GM21529 (cell line): Measurements from ENCODE around the gene ARHGAP25.

ENCODE experiments used
- ATAC-seq: cut with Tn5 transposase; IDR thresholded peaks from one replicate; pipeline ENCODE4 v1.9.1; 2021; ENCODE audit not compliant: unreplicated experiment

The ARHGAP25 gene

DNA sequence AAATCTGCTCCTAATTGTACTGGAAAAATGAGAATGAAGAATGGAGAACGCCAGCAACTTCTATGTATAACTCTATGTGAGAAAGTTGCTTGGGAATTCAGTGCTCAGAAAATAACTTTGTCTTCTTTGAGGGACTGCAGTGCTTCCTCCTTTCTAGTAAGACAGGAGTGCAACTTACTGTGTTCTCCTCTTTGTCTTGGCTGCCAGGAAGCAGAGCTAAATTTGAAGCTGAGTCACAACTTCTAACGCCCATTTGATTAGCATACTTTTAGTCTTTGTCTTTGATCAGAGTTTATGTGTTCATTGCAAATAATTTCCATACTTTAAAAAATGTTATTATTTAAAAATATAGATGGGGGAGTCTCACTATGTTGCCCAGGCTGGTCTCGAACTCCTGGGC, 6.6 kb downstream of the ARHGAP25 start:
- ATAC-seq: no peak

GRCh38 chr2:68741805-68742306, 7.2 kb downstream of the ARHGAP25 start:
- no peak for ATAC-seq

DNA sequence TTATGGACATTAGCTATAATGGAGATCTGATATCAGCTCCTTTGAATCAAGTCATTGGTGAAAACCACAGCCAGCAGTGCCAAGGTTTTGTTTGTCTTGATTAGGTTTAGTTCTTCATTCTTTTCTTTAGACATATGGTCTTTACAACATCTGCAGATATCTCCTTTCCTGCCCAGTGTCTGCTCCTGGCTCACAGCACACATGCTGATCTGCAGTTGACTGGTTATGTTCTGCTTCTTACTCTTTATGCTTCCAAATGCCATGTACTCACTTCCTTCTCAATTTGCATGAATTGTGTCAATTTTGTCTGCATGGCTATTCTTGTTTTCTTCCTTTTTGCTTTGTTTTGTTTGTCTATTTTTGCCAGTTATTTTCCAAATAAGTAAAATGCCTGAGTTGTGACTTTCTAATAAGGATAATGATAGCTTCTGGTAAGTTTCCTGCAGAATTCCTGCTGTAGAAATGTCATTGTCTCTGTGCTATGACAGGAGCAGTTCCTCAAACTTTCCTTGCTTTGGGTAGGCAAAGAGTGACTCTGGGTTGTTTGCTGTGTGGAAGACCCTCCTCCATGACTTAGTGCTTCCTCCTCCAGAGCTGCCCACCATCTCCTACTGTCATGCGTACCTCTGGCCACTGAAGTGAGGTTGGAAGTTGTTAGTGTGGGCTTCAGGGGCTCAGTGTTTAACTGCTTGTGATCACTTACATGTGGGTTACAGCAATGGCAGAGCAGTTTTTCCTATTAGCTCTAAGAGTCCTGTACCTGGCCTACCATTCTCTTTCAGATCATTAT, 8.2 kb downstream of the ARHGAP25 start:
- no peak for ATAC-seq

DNA sequence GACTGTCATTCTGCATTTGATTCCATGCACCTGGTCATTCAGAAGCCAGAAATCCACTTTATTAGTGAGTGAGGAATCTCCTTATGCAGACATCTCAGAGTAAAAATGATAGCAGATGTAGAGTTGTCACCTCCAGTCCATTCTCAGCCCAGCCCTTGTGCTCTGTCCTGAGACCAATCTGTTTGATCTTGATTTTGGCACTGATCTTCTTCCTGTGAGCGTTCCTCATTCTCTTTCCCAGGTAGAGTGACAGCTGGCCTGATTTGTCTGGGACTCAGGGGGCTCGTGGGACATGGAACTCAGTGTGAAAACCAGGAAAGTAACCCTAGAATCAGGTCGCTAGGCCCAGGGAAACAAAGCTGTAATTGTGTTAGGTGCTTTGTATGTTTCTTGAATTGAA, 8.9 kb downstream of the ARHGAP25 start:
- ATAC-seq: no peak

DNA sequence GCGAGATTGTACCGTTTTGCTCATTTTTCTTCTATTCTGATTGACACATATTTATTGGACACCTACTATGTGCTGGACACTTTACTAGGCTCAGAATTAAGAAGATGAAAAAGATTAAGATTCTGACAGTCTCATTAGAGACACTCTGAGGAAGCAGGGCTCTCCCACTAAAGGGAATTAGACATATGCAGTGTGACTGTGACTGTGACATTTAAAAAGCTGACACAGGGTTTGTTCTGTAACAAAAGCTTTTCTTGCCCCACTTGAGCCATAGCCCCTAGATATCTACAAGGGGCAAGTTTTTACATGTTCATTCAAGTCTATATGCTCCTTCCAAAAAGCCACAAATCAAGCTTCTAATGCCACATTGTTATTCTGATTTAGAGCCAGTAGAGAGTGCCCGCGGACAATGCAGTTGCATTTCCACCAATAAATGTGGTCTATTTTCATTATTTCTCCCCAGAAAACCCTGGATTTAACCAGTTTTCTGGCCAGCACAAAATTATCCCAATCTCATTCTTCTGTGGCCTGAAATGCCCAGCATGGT, 9.8 kb downstream of the ARHGAP25 start:
- ATAC-seq: no peak

DNA sequence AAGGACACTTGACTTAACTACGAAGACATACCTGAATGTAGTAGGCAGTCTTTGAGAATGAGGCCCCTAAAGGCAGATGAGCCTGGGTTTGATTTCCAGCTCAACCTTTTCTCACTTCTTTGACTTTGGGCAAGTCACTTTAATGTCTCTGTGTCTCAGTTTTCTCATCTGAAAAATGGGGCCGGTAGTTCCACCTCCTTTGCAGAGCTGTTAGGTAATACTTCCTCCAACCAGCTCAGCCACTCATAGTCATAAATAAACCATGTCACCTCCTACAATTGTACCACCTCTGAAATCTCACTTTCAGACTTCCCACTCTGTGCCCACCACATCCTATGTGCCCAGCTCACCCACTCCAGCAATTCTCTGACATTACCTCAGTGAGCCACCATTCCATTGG, 10.4 kb downstream of the ARHGAP25 start:
- ATAC-seq: no peak

DNA sequence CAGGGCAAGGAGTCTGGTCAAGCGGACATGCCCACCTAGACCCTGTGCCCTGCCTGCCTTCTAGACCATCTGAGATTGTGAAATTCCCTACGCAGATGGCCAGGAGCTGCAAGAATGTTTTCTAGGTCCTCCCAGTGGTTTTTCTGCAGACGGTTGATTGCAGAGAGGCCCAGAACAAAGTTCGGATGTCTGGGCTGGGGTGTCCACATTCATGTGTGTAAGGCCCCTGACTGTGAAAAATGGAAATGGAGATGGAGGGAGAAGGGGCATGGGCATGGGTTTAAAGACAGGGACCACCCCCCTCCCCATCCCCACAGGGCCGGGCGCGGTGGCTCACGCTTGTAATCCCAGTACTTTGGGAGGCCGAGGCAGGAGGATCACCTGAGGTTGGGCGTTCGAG, 11.8 kb downstream of the ARHGAP25 start:
- ATAC-seq: no peak

GRCh38 chr2:68747413-68747812, 12.8 kb downstream of the ARHGAP25 start:
- ATAC-seq: no peak

GRCh38 chr2:68747900-68748299, 13.3 kb downstream of the ARHGAP25 start:
- no peak for ATAC-seq

- ATAC-seq: no peak
These were observed 14.0 kb downstream of the ARHGAP25 start for GRCh38 chr2:68748568-68748967.

DNA sequence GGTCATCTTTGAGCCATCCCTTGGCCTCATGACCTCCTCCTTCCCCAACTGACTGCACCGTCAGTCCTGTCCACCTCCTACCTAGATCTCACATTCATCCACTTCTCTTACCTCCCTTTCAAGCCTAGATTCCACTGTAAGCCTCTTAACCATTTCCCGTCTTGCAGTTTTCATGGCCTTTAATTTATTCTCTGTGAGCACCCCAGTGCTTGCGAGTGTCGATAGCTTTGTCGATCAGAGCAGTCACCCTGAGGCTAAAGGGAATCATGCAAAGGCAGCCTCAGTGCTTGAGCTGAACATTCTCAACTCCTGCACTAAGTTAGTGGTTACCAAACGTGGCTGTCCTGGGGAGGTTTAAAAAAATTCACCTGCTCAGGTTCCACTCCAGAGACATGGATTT, 14.7 kb downstream of the ARHGAP25 start:
- no peak for ATAC-seq

GRCh38 chr2:68750592-68751396, 16.2 kb downstream of the ARHGAP25 start:
- no peak for ATAC-seq

GRCh38 chr2:68751397-68752339, 17.1 kb downstream of the ARHGAP25 start:
- peak; percentile 93 for ATAC-seq

GRCh38 chr2:68753318-68753717, 18.7 kb downstream of the ARHGAP25 start:
- no peak for ATAC-seq

- ATAC-seq: no peak
These were observed 20.5 kb downstream of the ARHGAP25 start for GRCh38 chr2:68755071-68755470.

DNA sequence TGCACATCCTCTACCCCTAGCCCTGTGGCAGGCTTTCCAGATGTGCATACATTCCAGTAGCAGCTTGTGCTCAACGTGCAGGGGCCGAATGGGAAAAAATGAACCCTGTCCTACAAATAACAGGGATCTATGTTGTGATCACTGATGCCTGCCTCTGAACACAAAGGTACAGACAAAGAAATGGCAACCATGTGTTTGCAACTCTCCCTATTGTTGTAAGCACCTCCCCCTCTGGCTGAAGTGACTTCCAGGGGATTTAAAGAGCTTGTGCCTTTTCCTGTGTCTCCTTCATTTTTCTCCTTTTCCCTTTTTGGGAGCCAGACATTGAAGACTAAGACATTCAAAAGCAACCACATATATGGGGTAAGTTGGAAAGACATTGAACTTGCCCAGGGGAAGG, 21.6 kb downstream of the ARHGAP25 start:
- ATAC-seq: no peak

DNA sequence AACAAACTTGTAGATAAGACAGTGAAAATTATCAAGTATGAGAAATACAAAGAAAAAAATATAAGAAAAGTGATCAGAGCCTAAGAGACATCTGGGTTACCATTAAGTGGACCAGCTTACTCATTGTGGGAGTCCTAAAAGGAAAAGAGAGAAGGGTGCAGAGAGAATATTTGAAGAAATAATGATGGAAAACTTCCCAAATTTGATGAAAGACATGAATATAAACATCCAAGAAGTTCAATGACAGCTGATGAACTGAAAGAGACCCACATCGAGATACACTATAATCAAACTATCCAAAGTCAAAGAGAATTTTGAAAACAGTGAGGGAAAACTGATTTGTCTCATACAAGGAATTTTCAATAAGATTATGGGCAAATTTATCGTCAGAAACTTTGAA, 22.5 kb downstream of the ARHGAP25 start:
- no peak for ATAC-seq

DNA sequence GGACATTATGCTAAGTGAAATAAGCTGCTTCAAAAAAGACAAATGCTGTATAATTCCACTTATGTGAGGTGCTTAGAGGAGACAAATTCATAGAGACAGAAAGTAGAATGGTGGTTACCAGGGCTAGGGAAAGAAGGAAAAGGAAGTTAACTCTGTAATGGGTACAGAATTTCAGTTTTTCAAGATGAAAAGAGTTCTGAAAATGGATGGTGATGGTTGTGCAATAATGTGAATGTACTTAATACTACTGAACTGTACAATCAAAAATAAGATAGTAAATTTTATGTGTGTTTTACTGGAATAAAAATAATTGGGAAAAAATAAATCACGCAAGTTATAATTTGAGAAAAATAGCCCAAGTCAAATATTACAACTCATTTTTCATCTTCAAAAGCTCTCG, 27.5 kb downstream of the ARHGAP25 start:
- ATAC-seq: no peak

- ATAC-seq: peak; percentile 64
These were observed 28.1 kb downstream of the ARHGAP25 start for GRCh38 chr2:68762665-68763064.

DNA sequence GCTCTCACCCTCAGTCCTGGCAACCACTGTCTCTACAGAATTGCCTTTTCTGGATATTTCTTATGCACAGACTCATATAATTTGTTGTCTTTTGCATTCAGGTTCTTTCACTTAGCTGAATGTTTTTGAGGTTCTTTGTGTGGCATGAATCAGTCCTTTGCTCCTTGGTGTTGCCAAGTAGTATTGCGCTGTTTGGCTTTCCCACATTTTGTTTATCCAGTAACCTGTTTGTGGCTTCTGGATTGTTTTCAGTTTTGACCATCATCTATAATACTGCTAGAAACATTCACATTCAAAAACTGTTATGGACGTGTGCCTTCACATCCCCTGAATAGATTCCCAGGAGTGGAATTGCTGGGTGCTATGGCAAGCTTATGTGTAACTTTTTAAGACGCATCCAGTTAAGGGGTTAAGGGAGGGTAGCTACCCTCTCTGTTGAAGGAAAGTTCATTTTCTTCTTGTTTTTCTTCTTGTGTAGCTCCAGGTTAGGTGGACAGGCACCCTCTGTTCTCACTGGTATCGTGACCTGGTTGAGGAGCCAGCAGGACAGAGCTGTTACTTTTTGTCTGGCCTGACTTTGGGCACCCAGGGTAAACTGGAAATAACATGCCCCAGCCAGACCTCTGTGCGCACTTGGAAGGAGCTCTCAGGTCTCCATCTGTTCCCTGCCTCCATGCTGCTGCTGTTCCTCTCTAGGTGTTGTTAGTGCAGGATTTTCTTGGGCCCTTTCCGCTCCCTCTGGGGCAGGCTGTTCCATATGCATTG, 29.6 kb downstream of the ARHGAP25 start:
- ATAC-seq: no peak
